Measurements from ENCODE around the gene SHTN1. TPM values are rescaled to one million over a fixed set of nuclear protein-coding genes. Genes with fewer than 3 reads are reported as not detected.

The SHTN1 gene
- 25.8 TPM for total RNA-seq

GRCh38 chr10:117005026-117005526 is at the start of gene SHTN1:
TSS of gene SHTN1 (minus strand) at chr10:117005187. CDS start at chr10:117005079, 108 bp downstream.
- DNase-seq (ENCODE audit: low spot score) = peak; percentile 96
- ATAC-seq = peak; percentile 85

- ATAC-seq = no peak
Observed at GRCh38 chr10:117053482-117053881, 48.5 kb upstream of the SHTN1 start.

GRCh38 chr10:117047947-117048346 is 43.0 kb upstream of the SHTN1 start:
- DNase-seq (ENCODE audit: low spot score) = no peak

More at GRCh38 chr10:117053482-117053881, 48.5 kb upstream of the SHTN1 start:
- no peak for DNase-seq (ENCODE audit: low spot score)

GRCh38 chr10:117016266-117016665 is 11.3 kb upstream of the SHTN1 start:
- DNase-seq (ENCODE audit: low spot score) (no peak), ATAC-seq (no peak)

More at GRCh38 chr10:117047947-117048346, 43.0 kb upstream of the SHTN1 start:
- no peak for ATAC-seq

- ATAC-seq = no peak
- DNase-seq (ENCODE audit: low spot score) = no peak
Observed at GRCh38 chr10:117014835-117015234, 9.8 kb upstream of the SHTN1 start.

GRCh38 chr10:117007080-117007479 is 2.1 kb upstream of the SHTN1 start:
- DNase-seq (ENCODE audit: low spot score) (no peak), ATAC-seq (no peak)

GRCh38 chr10:117005527-117006055 is 604 bp upstream of the SHTN1 start:
- peak; percentile 71 for ATAC-seq

GRCh38 chr10:117004227-117005025 is 561 bp downstream of the SHTN1 start:
- peak; percentile 69 for ATAC-seq
- DNase-seq (ENCODE audit: low spot score) = peak; percentile 84

More at GRCh38 chr10:117005527-117006055, 604 bp upstream of the SHTN1 start:
- DNase-seq (ENCODE audit: low spot score) = peak; percentile 90

- DNase-seq (ENCODE audit: low spot score) (peak; percentile 82), ATAC-seq (peak; percentile 19)
Observed at GRCh38 chr10:117003336-117003735, 1.7 kb downstream of the SHTN1 start.

GRCh38 chr10:117002206-117002605 is 2.8 kb downstream of the SHTN1 start:
- DNase-seq (ENCODE audit: low spot score) (no peak), ATAC-seq (no peak)

- ATAC-seq (no peak), DNase-seq (ENCODE audit: low spot score) (no peak)
Observed at GRCh38 chr10:117001144-117001543, 3.8 kb downstream of the SHTN1 start.

GRCh38 chr10:117000580-117000979 is 4.4 kb downstream of the SHTN1 start:
- no peak for ATAC-seq
- DNase-seq (ENCODE audit: low spot score) = no peak

- ATAC-seq (no peak), DNase-seq (ENCODE audit: low spot score) (no peak)
Observed at GRCh38 chr10:116998172-116998571, 6.8 kb downstream of the SHTN1 start.

GRCh38 chr10:116997015-116997414 is 8.0 kb downstream of the SHTN1 start:
- ATAC-seq (no peak), DNase-seq (ENCODE audit: low spot score) (no peak)

GRCh38 chr10:116995648-116996047 is 9.3 kb downstream of the SHTN1 start:
- no peak for DNase-seq (ENCODE audit: low spot score)
- no peak for ATAC-seq

GRCh38 chr10:116994113-116994890 is 10.7 kb downstream of the SHTN1 start:
- ATAC-seq (peak; percentile 29), DNase-seq (ENCODE audit: low spot score) (no peak)

- no peak for ATAC-seq
- no peak for DNase-seq (ENCODE audit: low spot score)
Observed at GRCh38 chr10:116993610-116994009, 11.4 kb downstream of the SHTN1 start.

- ATAC-seq (no peak), DNase-seq (ENCODE audit: low spot score) (no peak)
Observed at GRCh38 chr10:116992183-116992582, 12.8 kb downstream of the SHTN1 start.

GRCh38 chr10:116990276-116990800 is 14.6 kb downstream of the SHTN1 start:
- ATAC-seq (no peak), DNase-seq (ENCODE audit: low spot score) (no peak)

- DNase-seq (ENCODE audit: low spot score) (no peak), ATAC-seq (no peak)
Observed at GRCh38 chr10:116989439-116989838, 15.5 kb downstream of the SHTN1 start.

- ATAC-seq (no peak), DNase-seq (ENCODE audit: low spot score) (no peak)
Observed at GRCh38 chr10:116988311-116988710, 16.7 kb downstream of the SHTN1 start.

Measured in left lobe of liver (tissue), 2 donors.